ENCODE measurements around the gene ZNHIT1.
A peak's percentile ranks its signal among the peaks of the same experiment; 100 is the strongest.

ZNHIT1 gene

DNA sequence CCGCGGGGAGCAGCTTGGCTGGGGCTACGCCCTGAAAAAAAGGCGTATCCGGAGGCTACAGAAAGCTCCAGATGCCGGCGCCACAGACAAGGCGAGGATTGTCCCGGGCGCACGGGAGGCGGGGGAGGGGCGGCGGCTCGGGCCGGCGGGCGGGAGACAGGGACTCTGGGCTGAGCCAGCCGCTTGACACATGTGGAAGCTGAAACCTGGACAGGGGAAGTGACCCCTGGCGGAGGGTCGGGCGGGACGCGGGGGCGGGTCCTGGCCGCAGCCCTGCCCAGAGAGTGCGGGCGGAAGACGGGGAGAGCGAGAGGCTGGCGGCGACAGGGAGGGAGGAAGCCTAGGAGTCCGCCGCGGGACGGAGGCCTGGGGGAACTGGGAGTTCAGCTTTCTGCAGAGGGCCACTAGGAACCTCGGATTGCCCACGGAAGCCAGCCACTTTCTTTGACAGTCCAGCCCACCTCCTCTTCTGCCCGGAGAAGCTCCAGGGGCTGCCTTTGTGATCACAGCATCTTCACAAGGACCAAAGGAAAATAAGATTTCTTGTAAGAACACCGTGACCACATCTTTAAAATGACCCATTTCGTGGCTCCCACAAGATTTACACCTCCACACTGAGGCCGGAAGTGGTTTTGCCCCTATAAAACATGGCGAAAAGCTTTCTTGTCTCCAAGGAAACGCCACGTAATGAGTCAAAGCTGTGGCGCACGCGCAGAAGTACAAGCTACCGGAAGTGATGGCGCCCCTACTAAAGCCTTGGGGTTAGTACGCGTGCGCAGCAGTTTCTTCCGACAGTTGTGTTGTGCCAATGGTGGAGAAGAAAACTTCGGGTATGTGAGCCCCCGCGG is at the start of gene ZNHIT1, which contains the start of gene PLOD3:
ZNHIT1 (plus strand) TSS at position 778 of the 848 bp plus-strand sequence; CDS start at position 809, 31 bp downstream.
PLOD3 (minus strand) TSS at position 194 of the 848 bp plus-strand sequence. CDS start 307 bp downstream, outside the sequence.
- peak; percentile 97 for DNase-seq (ENCODE audit: low read depth)

DNA sequence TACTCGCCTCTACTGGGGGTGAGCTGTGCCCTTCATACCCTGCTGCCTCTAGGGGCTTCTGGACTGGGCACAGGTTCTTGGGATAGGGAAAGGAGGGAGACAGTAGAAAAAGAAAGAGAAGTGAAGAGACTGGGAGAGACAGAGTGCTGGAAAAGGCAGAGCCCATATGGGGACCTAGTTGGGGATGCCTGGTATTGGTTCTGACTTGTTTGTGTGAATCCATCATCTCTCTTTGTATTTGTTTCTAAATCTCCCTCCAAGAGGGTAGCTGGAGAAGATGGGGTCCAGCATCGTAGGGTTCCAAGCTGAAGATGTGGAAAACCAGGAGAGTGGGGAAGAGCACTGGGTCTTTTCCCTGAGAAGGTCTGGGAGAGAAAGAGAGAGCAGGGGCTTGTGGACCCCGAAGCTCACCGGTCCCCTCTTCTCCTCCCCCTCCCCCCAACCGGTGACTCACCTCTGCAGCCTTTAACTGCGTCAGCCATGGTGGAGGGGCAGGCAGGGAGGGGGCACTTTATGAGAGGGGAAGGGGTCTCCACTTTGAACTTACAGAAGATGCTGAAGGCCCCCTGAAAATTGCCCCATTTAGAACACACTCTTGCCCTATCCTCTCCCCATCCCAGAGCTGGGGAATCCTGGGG is 49.4 kb upstream of the ZNHIT1 start:
- no peak for DNase-seq (ENCODE audit: low read depth)

DNA sequence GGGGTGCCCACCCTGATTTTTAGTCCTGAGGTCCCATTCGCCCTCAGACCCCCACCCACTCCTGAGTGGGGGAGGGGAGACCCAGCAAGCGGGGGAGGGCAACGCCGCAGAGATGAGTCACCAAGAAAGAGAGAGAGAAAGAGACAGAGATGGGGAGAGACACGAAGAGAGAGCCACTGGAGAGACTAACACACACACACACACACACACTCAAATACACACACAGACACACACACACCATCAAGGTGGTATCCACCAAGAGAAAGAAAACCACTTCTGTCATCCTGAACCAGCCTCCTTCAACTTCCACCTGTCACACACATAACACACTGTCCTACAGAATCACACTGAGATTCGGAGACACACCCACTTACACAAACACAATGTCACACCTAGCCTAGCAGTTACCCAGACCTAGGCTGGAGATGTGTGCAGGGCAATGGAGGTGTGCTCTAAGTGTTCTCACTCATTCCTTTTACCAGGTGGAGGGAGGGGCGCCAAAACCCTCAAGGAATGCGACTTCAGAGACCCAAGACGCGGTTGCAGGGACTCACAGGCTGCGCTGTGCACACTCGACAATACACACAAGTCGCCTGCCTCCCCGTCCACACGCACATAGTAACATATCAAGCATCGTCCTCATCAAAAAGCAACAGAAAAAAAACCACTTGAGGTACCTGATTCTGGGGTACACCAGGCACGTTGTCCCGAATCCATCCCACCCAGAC is 48.7 kb upstream of the ZNHIT1 start:
- no peak for DNase-seq (ENCODE audit: low read depth)

DNA sequence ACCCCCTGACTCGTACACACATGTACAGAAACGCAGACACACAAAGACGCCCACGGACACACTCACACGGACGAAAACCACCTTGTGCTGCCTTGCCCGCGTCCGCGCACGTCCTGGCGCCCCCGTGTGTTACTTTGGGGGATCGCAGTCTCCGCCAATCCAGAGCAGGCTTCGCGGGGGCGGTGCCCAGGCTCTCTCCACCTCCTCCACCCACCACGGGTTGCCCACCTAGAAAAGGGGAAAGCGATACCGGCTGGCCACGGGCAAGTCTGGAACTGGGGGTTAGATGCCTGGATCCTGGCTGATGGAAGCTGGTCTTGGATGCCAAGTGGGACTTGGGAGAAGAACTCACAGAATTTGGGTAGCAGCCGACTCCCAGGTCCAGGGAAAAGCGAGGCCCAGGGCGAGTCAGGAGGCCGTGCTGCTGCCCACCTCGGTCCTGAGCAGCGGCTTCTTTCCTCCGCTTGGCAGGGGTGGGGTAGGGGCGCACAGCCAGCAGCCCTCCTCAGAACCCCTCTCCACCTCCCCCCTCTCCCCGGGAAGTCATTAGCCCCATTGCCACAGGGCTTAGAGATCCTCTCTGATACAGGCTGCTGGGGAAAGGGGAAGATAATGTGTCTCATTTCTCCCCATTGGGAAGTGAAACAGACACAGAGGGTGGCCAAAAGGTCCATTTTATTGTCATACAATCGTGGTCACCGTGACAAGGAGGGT is 48.0 kb upstream of the ZNHIT1 start:
- no peak for DNase-seq (ENCODE audit: low read depth)

DNA sequence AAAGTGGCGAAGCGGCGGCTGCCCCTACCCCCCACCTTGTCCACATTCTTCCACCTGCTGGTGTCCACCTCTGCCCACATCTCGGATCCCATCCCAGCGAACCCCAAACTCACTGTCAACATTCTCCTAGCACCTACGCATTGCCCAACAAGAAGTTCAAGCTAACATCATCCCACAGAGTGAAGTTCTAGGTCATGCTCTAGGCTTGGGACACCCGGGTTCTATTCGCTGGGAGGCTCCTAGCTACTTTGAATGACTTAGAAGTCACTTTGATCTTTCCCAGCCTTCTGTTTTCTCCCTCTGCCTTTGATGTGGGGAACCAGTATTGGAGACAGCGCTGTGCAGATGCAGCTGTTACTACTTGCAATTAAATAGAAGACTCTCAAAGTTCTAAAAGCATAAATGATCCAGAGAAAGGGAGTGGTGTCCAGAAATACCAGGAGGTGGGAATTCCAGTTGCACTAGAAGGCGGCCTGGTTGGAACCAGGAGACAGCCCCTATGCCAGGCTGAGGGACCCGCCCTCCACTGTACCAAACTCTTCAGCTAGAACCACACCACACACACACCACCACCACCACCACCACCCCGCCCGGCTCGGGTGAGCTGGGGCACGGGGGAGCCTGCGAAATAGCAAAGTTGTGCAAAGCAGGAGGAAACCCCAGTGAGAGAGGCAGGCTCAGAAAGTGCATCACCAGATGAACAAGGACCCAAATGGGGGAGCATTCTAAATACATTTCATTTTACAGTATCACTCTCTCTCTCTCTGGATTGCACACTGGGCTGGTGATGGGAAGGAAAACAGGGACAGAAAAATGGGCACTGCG is 47.1 kb upstream of the ZNHIT1 start:
- no peak for DNase-seq (ENCODE audit: low read depth)

DNA sequence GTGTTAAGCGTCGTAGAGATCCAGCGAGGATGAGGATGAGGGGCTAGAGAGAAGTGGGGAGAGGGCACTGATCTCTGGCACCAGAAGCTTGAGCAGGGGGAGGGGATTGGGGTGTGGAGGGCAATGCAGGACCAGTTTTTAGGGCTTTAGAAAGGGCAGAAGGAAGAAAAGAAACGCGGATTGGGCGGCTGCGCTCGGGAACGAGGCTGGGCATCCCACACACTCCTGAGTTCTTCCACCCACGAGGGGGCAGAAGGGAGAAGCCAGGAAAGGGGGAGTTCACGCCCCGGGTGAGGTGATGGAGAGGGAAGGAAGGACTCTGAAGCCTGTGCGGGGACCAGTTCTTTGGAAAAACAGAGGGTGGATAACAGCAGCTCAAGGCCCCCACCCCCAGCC is 46.5 kb upstream of the ZNHIT1 start:
- DNase-seq (ENCODE audit: low read depth) = no peak

DNA sequence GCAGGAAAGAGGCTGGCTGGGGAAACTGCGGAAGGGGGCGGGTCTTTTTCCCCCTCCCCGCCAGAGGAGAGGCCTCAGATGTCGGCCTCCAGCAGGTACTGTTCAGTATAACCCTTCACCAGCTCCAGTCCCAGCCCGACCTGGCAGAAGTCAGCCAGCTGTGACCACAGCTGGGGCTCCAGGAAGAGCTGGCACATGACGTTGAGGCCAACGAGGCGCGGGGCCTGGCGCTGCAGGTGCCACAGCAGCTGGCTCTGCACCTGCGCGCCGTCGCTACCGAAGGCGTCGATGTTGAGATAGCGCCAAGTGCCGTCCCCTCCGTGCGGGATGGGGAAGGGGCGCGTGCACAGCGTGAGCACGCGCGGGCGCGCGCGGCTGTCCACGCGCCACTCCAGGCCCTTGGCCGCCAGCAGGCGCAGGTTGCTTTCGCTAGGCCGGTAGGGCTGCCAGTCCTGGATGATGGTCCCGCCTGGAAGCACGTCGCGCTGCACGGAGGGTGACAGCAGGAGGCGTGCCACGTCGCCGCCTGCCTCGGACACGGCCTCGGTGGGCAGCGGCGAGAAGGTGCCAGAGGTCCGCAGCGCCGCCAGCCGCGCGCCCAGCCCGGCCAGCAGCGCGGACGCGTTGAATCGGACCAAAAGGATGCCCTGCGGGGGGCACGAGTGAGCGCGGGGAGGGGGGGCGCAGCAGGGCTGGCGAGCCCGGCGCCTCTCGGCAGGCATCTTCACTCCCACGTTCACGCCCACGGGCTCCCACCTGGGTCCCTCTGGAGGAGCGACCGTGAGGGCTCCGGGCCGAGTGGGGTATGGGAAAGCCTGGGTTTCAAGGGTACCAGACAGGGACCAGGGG is 45.7 kb upstream of the ZNHIT1 start:
- DNase-seq (ENCODE audit: low read depth) = no peak

DNA sequence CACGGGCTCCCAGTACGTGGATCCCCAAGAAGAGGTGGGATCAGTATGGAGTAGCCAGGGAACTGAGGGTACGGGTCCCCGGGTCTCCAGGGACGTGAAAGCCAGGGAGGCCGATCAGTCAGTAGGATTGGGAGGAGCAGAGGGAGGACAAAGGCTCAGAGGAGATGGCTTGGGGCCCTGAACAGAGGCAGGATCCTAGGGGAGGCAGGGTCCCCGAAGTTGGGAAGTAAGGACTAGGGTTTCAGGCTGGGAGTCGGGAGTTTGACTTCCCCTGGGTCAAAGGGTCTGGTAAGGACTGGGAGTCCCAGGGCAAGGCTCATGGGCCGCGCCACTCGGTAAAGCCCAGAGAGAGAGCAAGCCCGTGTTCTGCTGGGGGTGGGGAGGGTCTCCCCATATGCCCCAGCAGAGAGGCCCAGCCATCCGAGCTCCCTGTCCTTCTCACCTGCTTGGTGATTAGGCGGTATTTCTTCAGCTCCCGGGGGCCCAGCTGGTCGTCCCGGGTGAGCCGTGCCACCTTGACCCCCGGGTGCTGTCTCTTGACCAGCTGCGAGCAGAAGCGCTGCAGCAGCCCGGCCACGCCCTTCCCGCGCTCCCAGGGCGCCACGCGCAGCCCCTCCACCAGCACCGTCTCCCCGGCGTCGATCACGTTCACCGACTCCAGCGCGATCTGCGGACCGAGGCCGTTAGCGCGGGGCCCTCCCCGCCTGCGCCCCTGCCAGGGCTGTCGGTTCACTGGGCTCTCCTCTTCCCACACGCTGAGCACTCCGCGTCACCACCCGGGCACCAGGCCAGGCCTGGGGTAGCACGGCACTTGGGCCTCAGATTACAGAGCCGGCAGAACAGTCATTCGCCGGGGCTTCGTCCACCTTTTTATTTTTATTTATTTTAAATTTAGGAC is 44.9 kb upstream of the ZNHIT1 start:
- DNase-seq (ENCODE audit: low read depth) = peak; percentile 42

DNA sequence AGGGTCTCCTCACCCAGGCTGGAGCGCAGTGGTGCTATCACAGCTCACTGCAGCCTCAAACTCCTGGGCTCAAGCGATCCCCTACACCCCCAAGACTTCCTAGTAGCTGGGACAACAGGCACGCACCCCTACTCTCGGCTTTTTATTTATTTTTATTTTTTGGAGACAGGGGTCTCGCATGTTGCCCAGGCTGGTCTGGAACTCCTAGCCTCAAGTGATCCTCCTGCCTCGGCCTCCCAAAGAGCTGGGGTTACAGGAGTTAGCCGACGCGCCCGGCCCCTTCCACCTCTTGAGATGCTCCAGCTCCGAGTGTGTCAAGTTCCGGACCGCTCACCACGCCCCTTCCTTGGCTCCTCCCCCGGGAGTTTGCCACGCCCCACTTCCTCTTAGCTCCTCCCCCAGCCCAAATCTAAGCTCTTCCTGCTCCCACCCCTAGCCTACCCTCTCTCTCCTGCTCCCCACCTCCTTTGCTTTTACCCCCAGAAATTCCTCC is 44.2 kb upstream of the ZNHIT1 start:
- no peak for DNase-seq (ENCODE audit: low read depth)

DNA sequence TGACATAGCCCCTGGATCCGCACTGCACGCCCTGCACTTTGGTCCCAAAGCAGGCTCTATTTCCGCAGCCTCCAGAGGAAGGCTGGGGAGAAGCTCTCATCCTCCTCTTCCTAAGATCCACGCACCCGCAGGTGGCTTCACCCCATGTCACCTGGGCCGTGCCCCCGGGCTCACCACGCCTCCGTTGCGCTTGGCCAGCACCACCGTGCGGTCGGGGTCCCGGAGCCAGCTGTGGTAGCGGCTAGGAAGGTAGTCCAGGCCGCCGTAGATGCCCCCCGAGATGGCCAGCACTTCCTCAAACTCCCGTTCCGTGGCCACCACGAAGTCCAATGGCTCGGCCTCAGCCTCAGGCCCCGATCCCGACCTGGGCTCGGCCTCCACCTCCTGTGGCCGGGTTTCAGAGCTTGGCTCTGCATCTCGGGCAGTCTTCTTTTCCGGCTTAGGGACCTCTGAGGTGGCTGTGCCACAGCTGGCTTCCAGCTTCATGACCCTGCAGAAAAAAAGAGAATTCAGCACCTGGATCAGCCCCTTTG is 43.6 kb upstream of the ZNHIT1 start:
- no peak for DNase-seq (ENCODE audit: low read depth)

DNA sequence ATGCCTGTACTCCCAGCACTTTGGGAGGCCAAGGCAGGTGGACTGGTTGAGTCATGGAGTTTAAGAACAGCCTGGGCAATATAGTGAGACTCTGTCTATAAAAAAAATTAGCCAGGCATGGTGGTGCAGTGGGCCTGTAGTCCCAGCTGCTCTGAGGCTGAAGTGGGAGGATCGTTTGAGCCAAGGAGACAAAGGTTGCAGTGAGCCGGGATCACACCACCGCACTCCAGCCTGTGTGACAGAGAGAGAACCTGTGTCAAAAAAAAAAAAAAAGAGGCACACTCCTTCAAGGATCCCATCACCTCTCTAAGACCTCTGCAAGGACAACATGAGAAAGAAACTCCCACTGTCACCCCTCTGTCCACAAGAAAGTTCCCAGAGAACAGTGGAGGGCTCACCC is 42.3 kb upstream of the ZNHIT1 start:
- no peak for DNase-seq (ENCODE audit: low read depth)

DNA sequence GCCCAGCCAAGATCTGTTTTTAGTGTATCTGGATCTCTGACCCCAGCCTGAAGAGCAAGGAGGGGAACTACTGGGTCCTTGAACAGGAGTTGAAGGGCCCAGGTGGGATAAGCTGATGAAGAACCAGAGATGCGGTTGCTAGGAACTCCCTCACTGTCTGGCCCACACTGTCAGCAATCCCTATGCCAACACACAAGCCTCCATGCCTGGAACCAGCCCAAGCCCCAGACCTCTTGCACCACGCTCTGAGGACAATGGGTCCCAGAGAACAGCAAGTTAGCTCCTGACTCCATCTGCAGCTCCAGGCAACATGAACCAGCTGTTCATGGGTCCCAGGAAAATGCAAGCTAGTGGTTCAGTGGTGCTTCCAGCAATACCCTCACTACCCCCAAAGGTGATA is 40.3 kb upstream of the ZNHIT1 start:
- DNase-seq (ENCODE audit: low read depth) = no peak

DNA sequence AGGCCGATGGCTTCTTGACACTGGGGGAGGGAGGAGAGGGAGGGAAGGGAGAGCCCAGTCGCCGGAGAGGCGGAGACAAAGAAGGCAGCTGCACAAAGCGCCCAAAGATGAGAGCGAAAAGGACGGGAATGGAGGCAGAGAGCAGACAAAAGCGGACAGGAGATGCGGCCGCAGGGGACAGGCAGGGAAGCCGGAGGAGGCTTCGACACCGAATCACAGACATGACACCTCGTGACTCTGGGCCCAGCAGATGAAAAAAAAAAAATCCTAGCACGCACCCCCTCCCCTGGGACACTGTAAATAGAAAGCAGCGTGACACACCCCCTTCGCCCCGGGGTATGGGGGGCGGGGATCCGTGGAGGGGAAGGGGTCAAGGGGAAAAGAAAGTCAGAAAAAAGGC is 38.8 kb upstream of the ZNHIT1 start:
- DNase-seq (ENCODE audit: low read depth) = no peak

DNA sequence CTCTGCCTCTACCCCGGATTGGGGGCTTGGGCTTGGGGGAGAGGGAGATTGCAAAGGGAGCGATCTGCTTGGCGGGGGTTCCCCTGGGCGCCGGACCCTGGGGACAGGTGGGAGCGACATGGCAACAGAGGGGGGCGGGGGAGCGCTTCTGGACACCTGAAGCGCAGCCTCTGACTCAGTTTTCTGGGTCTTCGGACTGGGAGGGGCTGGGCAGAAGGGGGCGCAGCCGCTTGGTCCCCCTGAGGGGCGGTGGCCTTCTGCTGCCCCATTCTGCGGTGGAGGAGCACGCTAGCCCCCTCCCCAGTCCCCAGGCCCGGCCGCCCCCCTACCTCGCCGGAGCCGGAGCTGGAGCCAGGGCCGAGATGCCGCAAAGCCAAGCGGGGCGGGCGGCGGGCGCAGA is 38.3 kb upstream of the ZNHIT1 start:
- no peak for DNase-seq (ENCODE audit: low read depth)

DNA sequence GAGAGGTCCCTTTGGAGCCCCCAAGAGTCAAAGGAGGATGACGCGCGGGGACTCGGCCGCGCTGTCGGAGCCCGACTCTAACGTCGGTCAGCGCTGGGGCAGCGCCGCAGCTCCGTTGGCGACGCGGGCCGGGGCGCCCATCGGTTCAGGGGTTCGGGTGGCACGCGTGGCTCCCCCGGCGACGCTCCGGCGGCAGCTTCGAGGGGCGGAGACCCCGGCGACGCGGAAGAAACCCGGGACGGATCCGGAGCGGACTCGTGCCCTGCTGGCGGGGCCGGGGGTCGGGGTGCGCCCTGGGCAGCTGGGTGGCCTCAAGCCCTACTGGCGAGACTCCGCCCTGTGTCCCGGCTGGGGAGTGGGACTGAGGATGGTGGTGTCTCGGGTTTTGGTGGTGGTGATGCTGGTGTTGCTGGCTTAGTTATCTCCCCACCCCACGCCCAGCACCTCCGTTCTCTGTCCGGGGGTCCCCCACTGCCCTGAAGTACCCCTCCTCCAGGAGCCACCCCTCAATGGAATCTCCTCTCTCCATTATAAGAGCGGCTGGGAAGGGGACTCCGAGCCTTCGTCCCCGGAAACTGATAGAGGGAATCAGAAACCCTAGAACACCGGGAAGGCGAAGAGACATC is 37.7 kb upstream of the ZNHIT1 start, which contains the start of gene NAT16:
NAT16 (minus strand) TSS at position 164 of the 626 bp plus-strand sequence. CDS start 5,486 bp downstream, outside the sequence.
- no peak for DNase-seq (ENCODE audit: low read depth)

DNA sequence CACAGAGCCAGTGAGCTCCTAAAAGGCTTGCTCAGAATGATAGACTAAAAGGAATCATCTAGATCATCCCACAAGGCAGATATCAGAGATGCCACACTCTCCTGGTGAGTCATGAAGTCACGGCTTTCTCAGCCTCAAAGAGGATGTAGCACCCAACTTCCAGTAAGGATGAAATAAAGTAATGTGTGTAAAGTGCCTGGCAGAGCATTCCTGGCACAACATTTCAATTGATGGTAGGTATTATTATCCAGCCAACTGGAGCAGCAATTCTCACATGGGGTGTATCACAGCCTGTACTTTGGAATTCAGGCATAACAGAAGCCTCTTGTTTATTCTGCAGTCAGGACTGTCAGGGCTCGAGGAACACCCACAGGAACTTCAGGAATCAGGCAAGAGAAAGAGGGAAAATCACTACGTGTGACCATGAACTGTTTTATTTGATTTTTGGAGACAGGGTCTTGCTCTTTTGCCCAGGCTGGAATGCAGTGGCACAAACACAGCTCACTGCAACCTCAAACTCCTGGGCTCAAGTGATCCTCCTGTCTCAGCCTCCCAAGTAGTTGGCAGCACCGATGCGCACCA is 32.6 kb upstream of the ZNHIT1 start:
- no peak for DNase-seq (ENCODE audit: low read depth)

DNA sequence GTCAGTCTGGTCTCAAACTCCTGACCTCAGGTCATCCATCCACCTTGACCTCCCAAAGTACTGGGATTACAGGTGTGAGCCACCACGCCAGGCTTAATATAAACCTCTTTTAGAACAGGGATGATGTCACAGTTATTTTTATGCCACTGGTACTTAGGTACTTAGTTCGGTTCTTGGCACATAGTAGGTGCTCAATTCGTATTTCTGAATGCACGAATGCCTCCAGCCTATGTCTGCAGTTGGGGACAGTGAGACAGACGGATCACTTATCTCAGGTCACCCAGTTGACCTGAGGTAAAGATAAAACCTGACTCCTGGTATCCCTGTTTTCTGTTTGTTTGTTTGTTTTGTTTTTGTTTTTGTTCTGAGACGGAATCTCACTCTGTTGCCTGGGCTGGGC is 31.8 kb upstream of the ZNHIT1 start:
- no peak for DNase-seq (ENCODE audit: low read depth)
